Fibroblast of lung (primary cell): ENCODE results near the gene SGTA. TPM values are rescaled to one million over a fixed set of nuclear protein-coding genes. Genes with fewer than 3 reads are reported as not detected.

Source experiments
- DNase-seq, 2 donors: peaks; one replicate each; pipeline versions ENCODE4 v3.0.0 to v3.0.0-alpha.2; 2010; ENCODE audit warnings: low read depth in 2 of 2
- H2AFZ ChIP-seq: 2 replicates; pipeline ENCODE4 v1.5.1; 2012; ENCODE audit warnings: low read length, control low read depth, inconsistent platforms
- H3K27ac ChIP-seq: 2 replicates; pipeline ENCODE4 v1.5.1; 2011; ENCODE audit warnings: low read length, control low read depth; ENCODE audit not compliant: insufficient read depth
- H3K27me3 ChIP-seq: 2 replicates; pipeline ENCODE4 v1.5.1; 2011; ENCODE audit warnings: mild to moderate bottlenecking, low read length; ENCODE audit not compliant: control insufficient read depth, insufficient read depth
- H3K36me3 ChIP-seq: 2 replicates; pipeline ENCODE4 v1.5.1; 2011; ENCODE audit warnings: low read length; ENCODE audit not compliant: control insufficient read depth, insufficient read depth
- H3K4me1 ChIP-seq: 2 replicates; pipeline ENCODE4 v1.5.1; 2011; ENCODE audit warnings: low read length; ENCODE audit not compliant: control insufficient read depth, insufficient read depth; ENCODE audit errors: extremely low read depth
- H3K4me2 ChIP-seq: 2 replicates; pipeline ENCODE4 v1.5.1; 2011; ENCODE audit warnings: low read length, control low read depth; ENCODE audit not compliant: insufficient read depth; ENCODE audit errors: extremely low read depth
- H3K4me3 ChIP-seq, 4 experiments: fragments of 200-600 bp in 1 of 4; sonication (generic) in 1 of 4; replicated peaks in 1 of 4; 2 replicates each; pipeline ENCODE4 v1.5.1; 2011 to 2016; ENCODE audit warnings: low read length in 4 of 4, low read depth in 3 of 4, mild to moderate bottlenecking in 3 of 4, control low read depth in 2 of 4, inconsistent platforms in 1 of 4, mixed read lengths in 1 of 4; ENCODE audit not compliant: insufficient read depth in 1 of 4; ENCODE audit errors: control extremely low read depth in 1 of 4
- H3K79me2 ChIP-seq: 2 replicates; pipeline ENCODE4 v1.5.1; 2012; ENCODE audit warnings: mild to moderate bottlenecking, low read length, inconsistent platforms; ENCODE audit not compliant: control insufficient read depth, insufficient read depth
- H3K9ac ChIP-seq: 2 replicates; pipeline ENCODE4 v1.5.1; 2011; ENCODE audit warnings: mild to moderate bottlenecking, low read length, control low read depth; ENCODE audit not compliant: insufficient read depth
- H3K9me3 ChIP-seq: 2 replicates; pipeline ENCODE4 v1.5.1; 2012; ENCODE audit warnings: low read depth, low read length; ENCODE audit not compliant: control insufficient read depth, insufficient read depth
- H4K20me1 ChIP-seq: 2 replicates; pipeline ENCODE4 v1.5.1; 2011; ENCODE audit warnings: low read length; ENCODE audit not compliant: control insufficient read depth, insufficient read depth; ENCODE audit errors: extremely low read depth
- CTCF ChIP-seq, 2 donors: IDR thresholded peaks in 1 of 2; conservative IDR thresholded peaks in 1 of 2; 1 replicate in 1 of 2; 2 replicates in 1 of 2; pipeline ENCODE4 v1.5.1; 2011 to 2012; ENCODE audit warnings: low read length in 2 of 2, control low read depth in 1 of 2, inconsistent platforms in 1 of 2, low read depth in 1 of 2, mild to moderate bottlenecking in 1 of 2
- EZH2 ChIP-seq: IDR thresholded peaks from 2 replicates; pipeline ENCODE4 v1.5.1; 2012; ENCODE audit warnings: low read length, control low read depth, mild to moderate bottlenecking; ENCODE audit errors: missing control alignments
- polyA plus RNA-seq, 2 donors: library from polyadenylated mRNA; depleted of rRNA in 1 of 2; stranded (reverse) in 1 of 2; unstranded in 1 of 2; fragments of >200 nt; gene quantifications; 2 replicates each; pipeline ENCODE4 v1.2.1, GENCODE V29; 2011 to 2012; ENCODE audit warnings: missing spikeins in 1 of 2
- total RNA-seq: library from RNA; depleted of rRNA; stranded (reverse); fragments of >200 nt; gene quantifications from 2 replicates; pipeline ENCODE4 v1.2.1, GENCODE V29; 2014

Gene SGTA
- total and polyA plus RNA-seq, 2 donors (not counting 1 experiment from before 2014, with no cell fraction given) = 26.8 to 33.4 TPM

- no peaks in the 10 kb centered on the region for H3K79me2 ChIP-seq
- H3K27me3 ChIP-seq = no peaks in the 10 kb centered on the region
- no peak overlapping the region for H2AFZ ChIP-seq
- H3K9ac ChIP-seq = no peak overlapping the region
- no peak for DNase-seq
- H3K9me3 ChIP-seq = no peaks in the 10 kb centered on the region
- no peak overlapping the region for H3K4me3 ChIP-seq
- no peak for TF ChIP-seq CTCF (conservative IDR thresholded peaks at IDR 0.05 in 1 of 2, IDR thresholded peaks at IDR 0.05 in 1 of 2; ENCODE audit: low read depth in 1 of 2, low read length in 2 of 2)
- no peak for TF ChIP-seq EZH2
- no peak overlapping the region for H3K27ac ChIP-seq
- H4K20me1 ChIP-seq = no peaks in the 10 kb centered on the region
- H3K4me2 ChIP-seq = no peak overlapping the region
- peaks cover 17% of the 10 kb centered on the region for H3K36me3 ChIP-seq
- no peaks in the 10 kb centered on the region for H3K4me1 ChIP-seq
These were observed 25.3 kb upstream of the SGTA start for GRCh38 chr19:2808129-2808941.

- H3K9ac ChIP-seq = no peak overlapping the region
- H2AFZ ChIP-seq = no peak overlapping the region
- H3K4me2 ChIP-seq = no peak overlapping the region
- TF ChIP-seq CTCF (conservative IDR thresholded peaks at IDR 0.05 in 1 of 2, IDR thresholded peaks at IDR 0.05 in 1 of 2; ENCODE audit: low read depth in 1 of 2, low read length in 2 of 2) = no peak
- TF ChIP-seq EZH2 = no peak
- H3K79me2 ChIP-seq = no peaks in the 10 kb centered on the region
- no peak overlapping the region for H3K4me3 ChIP-seq
- no peaks in the 10 kb centered on the region for H3K27me3 ChIP-seq
- no peak overlapping the region for H3K27ac ChIP-seq
- no peaks in the 10 kb centered on the region for H3K9me3 ChIP-seq
- no peak for DNase-seq
- no peaks in the 10 kb centered on the region for H3K4me1 ChIP-seq
- H4K20me1 ChIP-seq = no peaks in the 10 kb centered on the region
- peaks cover 22% of the 10 kb centered on the region for H3K36me3 ChIP-seq
These were observed 24.5 kb upstream of the SGTA start for GRCh38 chr19:2807379-2808128.

GRCh38 chr19:2806736-2807378 lies 23.8 kb upstream of the SGTA start:
- Histone ChIP-seq H3K9ac (no peak overlapping the region), H3K79me2 (no peaks in the 10 kb centered on the region), H3K27me3 (no peaks in the 10 kb centered on the region), H3K4me2 (no peak overlapping the region), H3K36me3 (peaks cover 22% of the 10 kb centered on the region), H3K4me1 (no peaks in the 10 kb centered on the region), H3K9me3 (no peaks in the 10 kb centered on the region), H3K4me3 (no peak overlapping the region), H2AFZ (no peak overlapping the region), H3K27ac (no peak overlapping the region), H4K20me1 (no peaks in the 10 kb centered on the region)
- DNase-seq = no peak
- TF ChIP-seq CTCF (conservative IDR thresholded peaks at IDR 0.05 in 1 of 2, IDR thresholded peaks at IDR 0.05 in 1 of 2; ENCODE audit: low read depth in 1 of 2, low read length in 2 of 2) (no peak), EZH2 (no peak)
